ENCODE data around the gene GFPT2. TPM values are rescaled to one million over a fixed set of nuclear protein-coding genes. Genes with fewer than 3 reads are reported as not detected.

The GFPT2 gene
- total RNA-seq, 1 donor from 2014 or later, result 0.68 TPM

GRCh38 chr5:180332861-180333260 is 20.3 kb downstream of the GFPT2 start:
- no peak for DNase-seq

GRCh38 chr5:180332051-180332517 is 21.1 kb downstream of the GFPT2 start:
- DNase-seq, result no peak

- no peak for DNase-seq
These were observed 21.5 kb downstream of the GFPT2 start for GRCh38 chr5:180331647-180331950.

GRCh38 chr5:180330810-180331646 is 22.1 kb downstream of the GFPT2 start:
- DNase-seq, result peak; percentile 53

- DNase-seq, result no peak
These were observed 22.9 kb downstream of the GFPT2 start for GRCh38 chr5:180330270-180330648.

- DNase-seq, result no peak
These were observed 23.4 kb downstream of the GFPT2 start for GRCh38 chr5:180329606-180330269.

- no peak for DNase-seq
These were observed 24.0 kb downstream of the GFPT2 start for GRCh38 chr5:180329138-180329435.

- DNase-seq, result peak; percentile 89
These were observed 24.6 kb downstream of the GFPT2 start for GRCh38 chr5:180328296-180329137.

- no peak for DNase-seq
These were observed 26.1 kb downstream of the GFPT2 start for GRCh38 chr5:180326989-180327565.

- no peak for DNase-seq
These were observed 28.6 kb downstream of the GFPT2 start for GRCh38 chr5:180324601-180324950.

GRCh38 chr5:180323941-180324600 is 29.1 kb downstream of the GFPT2 start:
- no peak for DNase-seq

GRCh38 chr5:180323160-180323559 is 30.0 kb downstream of the GFPT2 start:
- no peak for DNase-seq

GRCh38 chr5:180318456-180319089 is 34.6 kb downstream of the GFPT2 start:
- DNase-seq, result no peak

- no peak for DNase-seq
These were observed 36.5 kb downstream of the GFPT2 start for GRCh38 chr5:180316586-180316985.

GRCh38 chr5:180315762-180316212 is 37.3 kb downstream of the GFPT2 start:
- peak; percentile 77 for DNase-seq

GRCh38 chr5:180313677-180314505 is 39.2 kb downstream of the GFPT2 start:
- peak; percentile 83 for DNase-seq

GRCh38 chr5:180311216-180311615 is 41.9 kb downstream of the GFPT2 start:
- DNase-seq, result no peak

- no peak for DNase-seq
These were observed 46.3 kb downstream of the GFPT2 start for GRCh38 chr5:180306796-180307195.

GRCh38 chr5:180305481-180305880 is 47.7 kb downstream of the GFPT2 start:
- no peak for DNase-seq

GRCh38 chr5:180304431-180305375 is 48.4 kb downstream of the GFPT2 start:
- DNase-seq, result no peak

Data from dermis blood vessel endothelial cell (primary cell).